ENCODE results near the gene GRK5.

The GRK5 gene

DNA sequence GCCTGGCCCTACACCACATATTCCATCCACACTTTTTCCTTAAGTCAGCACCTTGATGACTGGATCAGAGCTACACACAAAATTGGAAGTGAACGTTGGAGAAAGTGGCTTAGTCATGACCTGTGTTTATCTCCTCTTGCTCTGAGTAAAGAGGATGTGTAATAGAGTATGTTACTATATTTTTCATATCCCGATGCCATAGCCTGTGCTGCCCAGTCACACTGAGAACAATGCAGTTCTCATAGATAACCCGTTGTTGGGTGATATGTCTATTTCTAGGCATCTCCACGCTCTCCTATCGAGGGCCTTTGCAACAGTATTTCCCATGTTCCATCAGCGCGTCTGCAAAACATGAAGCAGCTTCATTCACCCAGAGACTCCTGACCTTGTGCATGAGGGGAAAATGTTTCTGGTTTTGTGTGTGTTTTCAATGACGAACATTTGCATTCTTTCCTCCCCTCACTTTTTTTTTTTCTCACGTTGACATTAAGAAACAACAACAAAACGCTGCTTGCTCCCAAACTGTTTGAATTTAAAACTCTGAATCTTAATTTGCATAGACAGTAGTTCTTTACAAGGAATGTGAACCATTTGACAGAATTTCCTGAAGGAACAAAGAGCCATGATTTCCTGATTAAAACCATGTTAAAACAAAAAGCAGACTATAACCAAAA lies 43.4 kb downstream of the GRK5 start:
- H3K27ac Mint-ChIP-seq, result peak overlapping the region; percentile 73 to 92 (median 87)
- no peaks in the 10 kb centered on the region for H3K36me3 Mint-ChIP-seq (ENCODE audit: low read depth)
- H3K4me3 Mint-ChIP-seq, result no peak overlapping the region
- no peaks in the 10 kb centered on the region for H3K9me3 Mint-ChIP-seq
- peaks cover 4% of the 10 kb centered on the region for H3K27me3 Mint-ChIP-seq (ENCODE audit: low read depth)
- H3K4me1 Mint-ChIP-seq, result peaks cover 52% of the 10 kb centered on the region
- no peak for TF ChIP-seq CTCF (IDR thresholded peaks at IDR 0.05; ENCODE audit: unreplicated experiment in 3 of 3)

GRCh38 chr10:119251315-119251708 lies 43.9 kb downstream of the GRK5 start:
- H3K27ac Mint-ChIP-seq, result peak overlapping the region; percentile 73 to 92 (median 87)
- no peaks in the 10 kb centered on the region for H3K9me3 Mint-ChIP-seq
- no peak for TF ChIP-seq CTCF (IDR thresholded peaks at IDR 0.05; ENCODE audit: unreplicated experiment in 3 of 3)
- peaks cover 4% of the 10 kb centered on the region for H3K27me3 Mint-ChIP-seq (ENCODE audit: low read depth)
- H3K36me3 Mint-ChIP-seq (ENCODE audit: low read depth), result no peaks in the 10 kb centered on the region
- no peak overlapping the region for H3K4me3 Mint-ChIP-seq
- peaks cover 52% of the 10 kb centered on the region for H3K4me1 Mint-ChIP-seq

DNA sequence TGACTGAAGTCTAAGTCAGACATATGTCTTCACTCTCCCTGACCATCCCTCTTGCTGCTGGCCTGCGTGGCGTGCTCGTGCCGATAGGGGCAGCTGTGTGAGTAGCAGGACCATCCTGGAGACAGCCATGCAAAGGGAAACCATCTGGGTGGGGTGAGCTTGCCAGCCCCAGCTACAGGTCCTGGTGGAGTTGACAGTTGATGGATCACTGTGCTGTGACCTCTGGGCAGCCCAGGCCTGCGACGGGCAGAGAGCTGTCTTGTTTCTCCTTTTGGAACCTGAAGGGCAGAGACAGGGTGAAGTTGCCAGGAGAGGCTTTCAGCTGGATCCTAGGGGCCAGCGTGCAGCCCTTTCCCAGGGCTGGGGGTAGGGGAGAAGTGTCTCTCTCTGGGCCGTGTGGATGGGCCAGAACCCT lies 44.7 kb downstream of the GRK5 start:
- Mint-ChIP-seq H3K27ac (peak overlapping the region; percentile 73 to 92 (median 87)), H3K9me3 (no peaks in the 10 kb centered on the region), H3K4me1 (peaks cover 48% of the 10 kb centered on the region), H3K27me3 (ENCODE audit: low read depth) (peaks cover 4% of the 10 kb centered on the region), H3K36me3 (ENCODE audit: low read depth) (no peaks in the 10 kb centered on the region), H3K4me3 (no peak overlapping the region)
- TF ChIP-seq CTCF (IDR thresholded peaks at IDR 0.05; ENCODE audit: unreplicated experiment in 3 of 3), result peak; percentile 17 to 44 (median 39)

DNA sequence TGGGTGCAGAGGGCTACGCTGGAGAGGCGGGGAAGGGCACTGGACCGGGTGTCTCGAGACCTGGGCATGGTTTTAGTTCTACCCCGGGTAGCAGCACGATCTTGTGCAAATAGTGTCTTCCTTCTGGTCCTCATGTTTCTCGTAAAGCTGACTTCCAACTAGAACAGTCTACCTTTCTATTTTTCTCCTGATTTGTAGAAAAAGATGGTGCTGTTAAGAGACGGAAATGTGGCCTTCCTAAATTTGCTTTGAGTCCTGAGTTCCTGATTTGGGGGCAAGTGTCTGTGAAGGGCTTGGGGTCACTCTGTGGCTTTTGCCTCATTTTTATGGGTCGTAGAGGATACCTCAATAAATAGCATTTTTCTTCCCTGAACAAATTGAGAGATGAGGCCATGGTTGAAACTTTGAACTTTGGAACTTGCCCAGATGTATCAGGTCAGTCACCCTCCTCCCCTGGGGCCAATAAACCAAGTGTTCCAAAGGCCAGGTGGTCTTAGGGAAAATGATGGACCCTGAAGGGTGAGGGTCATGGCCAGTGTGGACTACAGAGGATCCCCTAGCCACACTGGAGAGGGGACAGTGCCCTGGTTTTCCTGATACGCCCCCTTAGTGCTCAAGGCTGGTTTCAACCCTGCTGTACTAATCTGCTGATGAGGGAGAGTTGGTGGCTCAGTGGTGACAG lies 45.2 kb downstream of the GRK5 start:
- no peak for TF ChIP-seq CTCF (IDR thresholded peaks at IDR 0.05; ENCODE audit: unreplicated experiment in 3 of 3)
- Mint-ChIP-seq H3K36me3 (ENCODE audit: low read depth) (no peaks in the 10 kb centered on the region), H3K27me3 (ENCODE audit: low read depth) (peaks cover 4% of the 10 kb centered on the region), H3K4me3 (no peak overlapping the region), H3K27ac (peak overlapping the region; percentile 39 to 98 (median 87)), H3K4me1 (peaks cover 43% of the 10 kb centered on the region), H3K9me3 (no peaks in the 10 kb centered on the region)

DNA sequence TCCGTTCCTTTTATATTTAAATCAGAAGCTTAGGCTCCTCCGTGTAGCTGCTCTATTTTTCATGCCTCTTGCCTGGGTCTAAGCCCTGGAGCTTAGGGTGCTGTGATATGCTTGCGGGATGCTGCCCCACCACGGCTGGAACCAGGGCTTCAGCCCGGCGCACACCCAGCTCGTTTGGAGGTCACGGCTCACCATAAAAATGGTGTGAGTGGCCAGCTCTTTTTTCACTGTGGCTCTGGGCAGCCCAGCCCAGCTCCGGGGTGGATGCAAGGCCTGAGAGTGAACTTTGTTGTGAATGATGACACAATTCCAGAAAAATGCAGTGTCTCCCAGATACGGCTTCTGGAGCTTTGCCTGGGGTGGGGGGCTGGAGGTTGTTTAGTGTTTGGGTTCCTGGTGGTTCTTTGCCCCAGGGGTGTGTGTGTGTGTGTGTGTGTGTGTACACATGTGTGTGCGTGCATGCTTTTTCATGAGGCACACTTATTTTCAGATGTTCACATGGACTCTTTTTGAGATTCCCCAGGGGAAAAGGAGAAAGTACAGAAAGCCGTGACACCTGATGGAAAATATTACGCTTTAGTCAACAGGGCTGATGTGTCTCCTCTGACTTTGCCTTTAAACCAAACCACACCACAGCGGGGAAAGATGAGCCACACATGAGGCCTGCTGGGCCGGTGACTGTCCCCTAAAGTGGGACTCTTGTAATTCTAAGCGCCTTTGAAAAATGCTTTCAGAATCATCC lies 46.2 kb downstream of the GRK5 start:
- Mint-ChIP-seq H3K36me3 (ENCODE audit: low read depth) (no peaks in the 10 kb centered on the region), H3K4me3 (peak overlapping the region in 2 of 3 experiments; percentile 39 to 66), H3K27me3 (ENCODE audit: low read depth) (peaks cover 4% of the 10 kb centered on the region), H3K9me3 (no peaks in the 10 kb centered on the region), H3K4me1 (peaks cover 50% of the 10 kb centered on the region), H3K27ac (peak overlapping the region; percentile 82 to 98 (median 87))
- TF ChIP-seq CTCF (IDR thresholded peaks at IDR 0.05; ENCODE audit: unreplicated experiment in 3 of 3), result no peak
